Thyroid gland (tissue), 4 donors: ENCODE measurements around the gene EPHA5. TPM values are rescaled to one million over a fixed set of nuclear protein-coding genes. Genes with fewer than 3 reads are reported as not detected.

Source experiments
- DNase-seq, 2 donors: peaks; one replicate each; pipeline ENCODE4 v3.0.0-alpha.2; 2019
- H3K27ac ChIP-seq, 3 donors: fragments of 200-600 bp; sonication (generic); 1 replicate in 2 of 3; 2 replicates in 1 of 3; pipeline ENCODE4 v1.5.1; 2016 to 2019; ENCODE audit warnings: mild to moderate bottlenecking in 1 of 3, moderate library complexity in 1 of 3
- H3K27me3 ChIP-seq: fragments of 200-600 bp; sonication (generic); one replicate; pipeline ENCODE4 v1.5.1; 2019
- H3K36me3 ChIP-seq, 2 donors: fragments of 200-600 bp; sonication (generic); one replicate each; pipeline ENCODE4 v1.5.1; 2016 to 2019
- H3K4me1 ChIP-seq, 2 donors: fragments of 200-600 bp; sonication (generic); one replicate each; pipeline ENCODE4 v1.5.1; 2017 to 2019
- H3K4me3 ChIP-seq, 3 donors: fragments of 200-600 bp; sonication (generic); replicated peaks in 1 of 3; 1 replicate in 2 of 3; 2 replicates in 1 of 3; pipeline ENCODE4 v1.5.1; 2016; ENCODE audit warnings: mild to moderate bottlenecking in 1 of 3
- H3K9me3 ChIP-seq: fragments of 200-600 bp; sonication (generic); one replicate; pipeline ENCODE4 v1.5.1; 2017
- POLR2A ChIP-seq, 2 donors: fragments of 450-650 bp; IDR thresholded peaks; one replicate each; pipeline ENCODE4 v1.6.1; 2017; ENCODE audit warnings: antibody characterized with exemption in 2 of 2, mild to moderate bottlenecking in 2 of 2, moderate library complexity in 1 of 2
- WGBS, 2 donors: methylation state at CpG; one replicate each; pipeline ENCODE4 v1.1.5; 2017; 5-methylcytosine and 5-hydroxymethylcytosine counted together
- intact Hi-C: fragments of 100-400 bp; cut with DNase I; formaldehyde crosslinking; loops from one replicate; pipeline ENCODE4 v1.15.1; 2023
- total RNA-seq, 4 donors: library from RNA; depleted of rRNA; stranded (reverse); fragments of >200 nt; gene quantifications; one replicate each; pipeline ENCODE4 v1.2.3, GENCODE V29; 2016
- TF ChIP-seq, protein P1 (sequence below), 6 experiments: fragments of 200-600 bp in 3 of 6; fragments of 450-650 bp in 3 of 6; sonication (generic) in 3 of 6; IDR thresholded peaks; one replicate each; pipeline ENCODE4 v1.5.1; 2016 to 2019; ENCODE audit warnings: antibody characterized with exemption in 6 of 6, mild to moderate bottlenecking in 2 of 6, inconsistent platforms in 1 of 6, moderate library complexity in 1 of 6

Gene EPHA5
- total RNA-seq, 4 donors from 2014 or later: 1.5 to 5.4 (median 4.7) TPM

DNA sequence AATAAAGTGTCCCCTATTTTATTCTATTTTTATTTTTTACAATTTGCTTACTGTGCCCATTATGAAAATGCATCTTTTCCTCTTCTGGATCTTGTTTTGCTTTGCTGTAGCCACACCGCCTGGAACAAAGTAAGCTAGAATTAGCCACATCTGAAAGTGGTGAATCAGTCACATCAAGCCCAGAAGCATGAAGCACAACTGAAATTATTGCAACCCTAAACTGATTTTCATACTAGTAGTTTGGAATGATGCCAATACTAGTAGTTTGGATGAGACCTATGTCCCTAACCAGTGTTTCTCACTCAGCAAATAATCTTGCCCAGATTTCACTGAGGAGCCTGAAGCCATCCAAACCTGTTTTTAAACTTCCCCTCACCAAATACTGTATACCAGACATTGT, 303.0 kb downstream of the EPHA5 start:
- intact Hi-C loops: no loop called here
- H3K4me1 ChIP-seq: no peaks in the 10 kb centered on the region
- no peaks in the 10 kb centered on the region for H3K27me3 ChIP-seq
- no peaks in the 10 kb centered on the region for H3K9me3 ChIP-seq
- WGBS, 2 donors: 89 to 90% methylated on average over 1 of the region's 1 CpG
- no peak overlapping the region for H3K27ac ChIP-seq
- TF ChIP-seq, protein P1, sequence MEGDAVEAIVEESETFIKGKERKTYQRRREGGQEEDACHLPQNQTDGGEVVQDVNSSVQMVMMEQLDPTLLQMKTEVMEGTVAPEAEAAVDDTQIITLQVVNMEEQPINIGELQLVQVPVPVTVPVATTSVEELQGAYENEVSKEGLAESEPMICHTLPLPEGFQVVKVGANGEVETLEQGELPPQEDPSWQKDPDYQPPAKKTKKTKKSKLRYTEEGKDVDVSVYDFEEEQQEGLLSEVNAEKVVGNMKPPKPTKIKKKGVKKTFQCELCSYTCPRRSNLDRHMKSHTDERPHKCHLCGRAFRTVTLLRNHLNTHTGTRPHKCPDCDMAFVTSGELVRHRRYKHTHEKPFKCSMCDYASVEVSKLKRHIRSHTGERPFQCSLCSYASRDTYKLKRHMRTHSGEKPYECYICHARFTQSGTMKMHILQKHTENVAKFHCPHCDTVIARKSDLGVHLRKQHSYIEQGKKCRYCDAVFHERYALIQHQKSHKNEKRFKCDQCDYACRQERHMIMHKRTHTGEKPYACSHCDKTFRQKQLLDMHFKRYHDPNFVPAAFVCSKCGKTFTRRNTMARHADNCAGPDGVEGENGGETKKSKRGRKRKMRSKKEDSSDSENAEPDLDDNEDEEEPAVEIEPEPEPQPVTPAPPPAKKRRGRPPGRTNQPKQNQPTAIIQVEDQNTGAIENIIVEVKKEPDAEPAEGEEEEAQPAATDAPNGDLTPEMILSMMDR (IDR thresholded peaks at IDR 0.05): no peak
- TF ChIP-seq POLR2A (IDR thresholded peaks at IDR 0.05): no peak
- H3K4me3 ChIP-seq: no peak overlapping the region
- H3K36me3 ChIP-seq: no peaks in the 10 kb centered on the region
- no peak for DNase-seq

DNA sequence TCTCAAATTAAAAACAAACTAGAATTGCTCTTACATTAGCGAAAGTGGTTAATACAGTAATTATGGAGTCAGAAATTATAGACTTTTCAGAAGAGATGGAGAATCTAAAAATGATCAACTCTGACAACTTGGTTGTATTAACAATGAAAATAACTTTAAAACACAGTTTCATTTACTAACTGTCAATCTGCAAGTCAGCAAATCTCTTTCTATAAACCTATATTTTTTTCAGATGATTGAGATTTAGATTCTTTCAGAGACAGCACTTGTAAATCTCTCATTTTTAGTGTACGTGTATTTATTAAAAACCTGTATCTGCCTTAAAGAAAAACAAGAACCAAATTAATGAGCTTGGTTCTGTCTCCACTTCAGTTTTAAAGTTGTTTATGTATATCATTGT, 311.4 kb downstream of the EPHA5 start:
- intact Hi-C loops: no loop called here
- WGBS, 2 donors: 94 to 95% methylated on average over 2 of the region's 2 CpGs

DNA sequence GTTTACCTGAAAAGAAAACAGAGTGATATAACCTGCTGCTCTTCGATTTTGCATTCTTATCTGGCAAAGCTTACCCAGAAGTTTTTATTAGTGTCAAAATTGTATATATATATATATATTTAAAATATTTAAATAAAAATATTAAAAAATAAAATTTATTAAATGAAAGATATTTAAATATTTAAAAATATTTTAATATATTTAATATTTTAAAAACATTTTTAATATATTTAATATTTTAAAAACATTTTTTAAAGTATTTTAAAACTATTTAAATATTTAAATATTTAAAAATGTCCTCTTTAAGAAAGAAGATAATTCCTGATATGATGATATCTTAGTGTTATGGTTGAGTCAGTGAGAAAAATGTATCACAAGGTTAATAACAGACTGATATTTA, 317.2 kb downstream of the EPHA5 start:
- no peak for DNase-seq
- H3K4me1 ChIP-seq: no peaks in the 10 kb centered on the region
- TF ChIP-seq, protein P1 (IDR thresholded peaks at IDR 0.05): no peak
- TF ChIP-seq POLR2A (IDR thresholded peaks at IDR 0.05): no peak
- intact Hi-C loops: no loop called here
- no peaks in the 10 kb centered on the region for H3K9me3 ChIP-seq
- H3K4me3 ChIP-seq: no peak overlapping the region
- no peaks in the 10 kb centered on the region for H3K36me3 ChIP-seq
- H3K27ac ChIP-seq: no peak overlapping the region
- WGBS, 2 donors: 93 to 95% methylated on average over 1 of the region's 1 CpG
- H3K27me3 ChIP-seq: no peaks in the 10 kb centered on the region

More for the DNA sequence above, 311.4 kb downstream of the EPHA5 start:
- no peaks in the 10 kb centered on the region for H3K27me3 ChIP-seq
- no peak for DNase-seq
- no peaks in the 10 kb centered on the region for H3K4me1 ChIP-seq
- H3K27ac ChIP-seq: no peak overlapping the region
- no peak for TF ChIP-seq POLR2A (IDR thresholded peaks at IDR 0.05)
- TF ChIP-seq, protein P1 (IDR thresholded peaks at IDR 0.05): no peak
- H3K4me3 ChIP-seq: no peak overlapping the region
- no peaks in the 10 kb centered on the region for H3K9me3 ChIP-seq
- no peaks in the 10 kb centered on the region for H3K36me3 ChIP-seq

DNA sequence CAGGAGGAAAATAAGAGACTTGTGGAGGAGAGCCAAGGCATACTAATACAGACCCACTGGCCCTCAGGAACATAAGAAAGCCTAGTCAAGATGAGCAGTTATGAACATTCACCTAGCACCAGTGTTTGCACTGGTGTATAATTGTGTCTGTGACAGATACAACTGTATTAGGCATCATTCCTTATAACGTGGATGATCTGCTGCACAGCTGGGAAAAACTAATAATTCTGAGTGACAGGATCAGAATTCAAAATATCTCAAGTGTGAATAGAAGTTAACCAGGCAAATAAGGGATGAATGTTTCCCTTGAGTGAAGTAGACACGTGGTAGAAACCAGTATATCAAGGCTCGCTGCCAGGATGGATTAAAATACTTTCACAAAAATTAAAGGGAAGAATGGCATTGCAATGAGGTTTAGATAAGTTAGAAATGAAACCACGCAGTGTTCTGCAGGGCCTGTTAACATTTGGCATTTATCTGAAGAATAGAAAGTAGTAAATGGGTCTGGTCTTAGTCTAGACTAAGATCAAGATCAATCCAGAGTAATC, 325.9 kb downstream of the EPHA5 start:
- TF ChIP-seq, protein P1 (IDR thresholded peaks at IDR 0.05): no peak
- TF ChIP-seq POLR2A (IDR thresholded peaks at IDR 0.05): no peak
- Histone ChIP-seq H3K36me3 (no peaks in the 10 kb centered on the region), H3K4me1 (no peaks in the 10 kb centered on the region), H3K4me3 (no peak overlapping the region), H3K27ac (no peak overlapping the region), H3K27me3 (no peaks in the 10 kb centered on the region), H3K9me3 (no peaks in the 10 kb centered on the region)
- WGBS, 2 donors: 71 to 77% methylated on average over 4 of the region's 4 CpGs
- intact Hi-C loops: no loop called here
- DNase-seq: no peak

DNA sequence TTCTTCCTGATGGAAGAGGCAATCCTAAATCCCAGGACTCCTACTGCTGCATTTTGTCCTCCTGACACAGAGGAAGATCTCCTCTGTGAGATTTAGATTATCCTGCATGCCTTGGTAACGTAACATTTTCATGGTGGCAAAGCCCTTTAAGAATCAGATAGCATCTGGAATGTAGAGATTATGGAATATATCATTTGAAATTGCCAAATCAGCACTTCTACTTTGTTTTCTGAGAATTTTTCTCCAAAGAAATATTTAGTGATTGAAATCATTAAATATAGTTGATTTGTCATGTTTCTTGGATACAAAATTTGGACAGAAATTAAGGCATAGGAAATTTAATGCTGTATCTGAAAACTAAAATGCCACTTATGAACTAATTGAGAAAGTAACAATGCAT, 326.9 kb downstream of the EPHA5 start:
- Histone ChIP-seq H3K27me3 (no peaks in the 10 kb centered on the region), H3K27ac (no peak overlapping the region), H3K36me3 (no peaks in the 10 kb centered on the region), H3K9me3 (no peaks in the 10 kb centered on the region), H3K4me1 (no peaks in the 10 kb centered on the region), H3K4me3 (no peak overlapping the region)
- intact Hi-C loops: no loop called here
- no peak for TF ChIP-seq POLR2A (IDR thresholded peaks at IDR 0.05)
- TF ChIP-seq, protein P1 (IDR thresholded peaks at IDR 0.05): no peak
- whole genome bisulfite sequencing, 2 donors: 90 to 93% methylated on average over 1 of the region's 1 CpG
- DNase-seq: no peak
